ENCODE results near the gene FETUB. TPM values are rescaled to one million over a fixed set of nuclear protein-coding genes. Genes with fewer than 3 reads are reported as not detected.

FETUB gene
- total and polyA plus RNA-seq, 2 of the 8 experiments (the other 6 are each of a cell fraction or from before 2014, with no cell fraction given), result 0.15 TPM; not detected in 1

GRCh38 chr3:186627852-186628414, 12.3 kb upstream of the FETUB start:
- FAIRE-seq, result no peak
- CTCF ChIA-PET (ENCODE audit: partially characterized antibody), result interaction anchor here (6.1 kb wide), 1 partner anchor 13 kb away, joined by 67 read pairs; the partner anchor contains the start of gene AHSG
- WGBS, 2 experiments (ENCODE audit: extremely low coverage in 1 of 2, insufficient coverage in 1 of 2, insufficient read length in 1 of 2, insufficient replicate concordance in 2 of 2, low coverage in 1 of 2, low lambda C conversion rate in 2 of 2, missing lambda C conversion rate in 1 of 2), result 94 to 100% methylated on average over 2 to 7 of the region's 7 CpGs
- no peak for TF ChIP-seq EZH2 (IDR thresholded peaks at IDR 0.05; ENCODE audit: low read depth, low read length, severe bottlenecking)
- no peak for TF ChIP-seq MAX (IDR thresholded peaks at IDR 0.05)
- TF ChIP-seq KDM4A (IDR thresholded peaks at IDR 0.05; ENCODE audit: low read depth, low read length, severe bottlenecking), result no peak
- TF ChIP-seq SP1 (IDR thresholded peaks at IDR 0.05; ENCODE audit: low read depth, low read length), result no peak
- no peak for TF ChIP-seq EP300 (IDR thresholded peaks at IDR 0.05; ENCODE audit: borderline replicate concordance in 1 of 2, low read depth in 2 of 2, low read length in 2 of 2)
- no peak for TF ChIP-seq TBP (IDR thresholded peaks at IDR 0.05; ENCODE audit: low read depth, low read length)
- no peak for TF ChIP-seq CTBP2 (IDR thresholded peaks at IDR 0.05; ENCODE audit: borderline replicate concordance, insufficient read depth, insufficient read length, low read length)
- TF ChIP-seq USF2 (IDR thresholded peaks at IDR 0.05; ENCODE audit: low read length), result no peak
- TF ChIP-seq POU5F1 (IDR thresholded peaks at IDR 0.05; ENCODE audit: low read depth, low read length), result no peak
- TF ChIP-seq PHF8 (conservative IDR thresholded peaks at IDR 0.05; ENCODE audit: low read depth, low read length), result no peak
- no peak for TF ChIP-seq EGR1 (IDR thresholded peaks at IDR 0.05; ENCODE audit: borderline replicate concordance, low read depth, low read length)
- no peak for TF ChIP-seq NANOG (IDR thresholded peaks at IDR 0.05; ENCODE audit: insufficient read depth, low read depth, low read length, poor library complexity, severe bottlenecking)

More at GRCh38 chr3:186627852-186628414, 12.3 kb upstream of the FETUB start:
- Histone ChIP-seq H4K20me1 (replicated peaks in 1 of 2; ENCODE audit: control insufficient read depth in 1 of 2, insufficient read depth in 2 of 2, low read length in 2 of 2) (no peaks in the 10 kb centered on the region), H3K79me1 (ENCODE audit: low read depth, low read length) (no peaks in the 10 kb centered on the region), H3K27me3 (replicated peaks in 1 of 4; ENCODE audit: control insufficient read depth in 3 of 4, extremely low read depth in 1 of 4, insufficient read depth in 3 of 4, low read length in 3 of 4) (no peaks in the 10 kb centered on the region), H3K56ac (replicated peaks; ENCODE audit: insufficient read length, low read depth, low read length) (no peak overlapping the region), H3K4ac (replicated peaks; ENCODE audit: insufficient read length, low read depth, low read length) (no peak overlapping the region), H3K4me2 (ENCODE audit: insufficient read depth in 1 of 2, low read depth in 2 of 2, low read length in 2 of 2) (no peak overlapping the region), H3K9me3 (ENCODE audit: insufficient read depth in 2 of 2, low read depth in 1 of 2, low read length in 1 of 2) (no peaks in the 10 kb centered on the region), H2BK120ac (replicated peaks; ENCODE audit: low read depth, low read length) (no peak overlapping the region), H3K79me2 (ENCODE audit: control insufficient read depth in 1 of 2, insufficient read depth in 2 of 2, low read length in 2 of 2) (no peaks in the 10 kb centered on the region), H3K23me2 (ENCODE audit: low read depth, low read length) (peaks cover 3% of the 10 kb centered on the region; the same call in 1 of the 2 replicates), H3K9ac (replicated peaks in 1 of 4; ENCODE audit: extremely low read depth in 1 of 4, low read depth in 3 of 4, low read length in 3 of 4) (no peak overlapping the region), H2BK5ac (ENCODE audit: low read depth, low read length) (no peak overlapping the region), H2BK12ac (ENCODE audit: low read depth, low read length) (no peak overlapping the region), H3K14ac (ENCODE audit: insufficient read length) (no peak overlapping the region), H3K4me1 (replicated peaks in 1 of 4; ENCODE audit: control insufficient read depth in 3 of 4, insufficient read depth in 4 of 4, low read length in 3 of 4) (no peaks in the 10 kb centered on the region), H3K23ac (ENCODE audit: insufficient read length) (no peak overlapping the region), H3K18ac (ENCODE audit: extremely low read depth, low read length) (no peak overlapping the region), H2BK15ac (ENCODE audit: low read length) (no peak overlapping the region), H2AFZ (ENCODE audit: low read length) (no peak overlapping the region), H2BK20ac (ENCODE audit: low read length) (no peak overlapping the region), H4K5ac (ENCODE audit: insufficient read length, low read depth, low read length) (no peak overlapping the region), H2AK5ac (ENCODE audit: low read depth, low read length) (no peak overlapping the region), H3K4me3 (ENCODE audit: extremely low read depth in 1 of 4, insufficient read depth in 2 of 4, low read depth in 3 of 4, low read length in 4 of 4) (no peak overlapping the region), H4K8ac (ENCODE audit: extremely low read depth, insufficient read depth, low read length) (no peak overlapping the region), H3K27ac (ENCODE audit: low read depth, low read length) (no peak overlapping the region), H3K36me3 (ENCODE audit: control insufficient read depth in 2 of 4, insufficient read depth in 4 of 4, low read length in 3 of 4) (no peaks in the 10 kb centered on the region), H4K91ac (replicated peaks; ENCODE audit: insufficient read length, low read length) (no peak overlapping the region)
- POLR2A ChIA-PET (ENCODE audit: partially characterized antibody), result no interaction called here
- DNase-seq (ENCODE audit: low read depth in 1 of 2, low spot score in 2 of 2), result no peak
